PC-9 (cell line): ENCODE data around the gene RNF166. TPM values are rescaled to one million over a fixed set of nuclear protein-coding genes. Genes with fewer than 3 reads are reported as not detected.

ENCODE experiments used
- BruUV-seq: library from RNA; stranded (reverse); fragments of 400-500 nt; replicated peaks from 2 replicates; lab custom pipeline; 2021; lab: Mats Ljungman, UMichigan
- CTCF ChIA-PET: fragments of 300-600 bp; sonication (Branson Sonifier 250); formaldehyde crosslinking; loops from one replicate; lab custom pipeline; 2022; ENCODE audit warnings: antibody characterized with exemption; lab: Charles Lee
- POLR2A ChIA-PET: fragments of 300-600 bp; sonication (Branson Sonifier 250); formaldehyde crosslinking; loops from one replicate; lab custom pipeline; 2022; ENCODE audit warnings: antibody characterized with exemption; ENCODE audit not compliant: unreplicated experiment; lab: Charles Lee
- DNase-seq, 2 experiments: peaks; one replicate each; pipeline versions ENCODE4 v3.0.0 to v3.0.0-alpha.2; 2015 to 2022; ENCODE audit warnings: mixed read lengths in 1 of 2
- H2AFZ ChIP-seq: fragments of 200-600 bp; sonication (generic); 2 replicates; pipeline ENCODE4 v1.8.1; 2017; ENCODE audit warnings: antibody characterized with exemption
- H3F3A ChIP-seq: fragments of 200-600 bp; sonication (generic); 2 replicates; pipeline ENCODE4 v1.8.1; 2017; ENCODE audit warnings: antibody characterized with exemption, mild to moderate bottlenecking, low read depth; ENCODE audit not compliant: insufficient read depth
- H3K27ac ChIP-seq: fragments of 200-600 bp; sonication (generic); 2 replicates; pipeline ENCODE4 v1.6.1; 2016; ENCODE audit warnings: mixed run types
- H3K27me3 ChIP-seq: fragments of 200-600 bp; sonication (generic); 2 replicates; pipeline ENCODE4 v1.6.1; 2016; ENCODE audit warnings: low read depth, mixed run types; ENCODE audit not compliant: insufficient read depth
- H3K36me3 ChIP-seq: fragments of 200-600 bp; sonication (generic); 2 replicates; pipeline ENCODE4 v1.6.1; 2016; ENCODE audit warnings: low read depth, mixed run types
- H3K4me1 ChIP-seq: fragments of 200-600 bp; sonication (generic); replicated peaks from 2 replicates; pipeline ENCODE4 v1.6.1; 2016; ENCODE audit warnings: mixed run types; ENCODE audit not compliant: insufficient read depth
- H3K4me2 ChIP-seq: fragments of 200-600 bp; sonication (generic); 2 replicates; pipeline ENCODE4 v1.6.1; 2017; ENCODE audit warnings: mixed run types
- H3K4me3 ChIP-seq: fragments of 200-600 bp; sonication (generic); 2 replicates; pipeline ENCODE4 v1.6.1; 2016; ENCODE audit warnings: mixed run types
- H3K79me2 ChIP-seq: fragments of 200-600 bp; sonication (generic); 2 replicates; pipeline ENCODE4 v1.6.1; 2017; ENCODE audit warnings: low read depth, mixed run types
- H3K9me2 ChIP-seq: fragments of 200-600 bp; sonication (generic); 2 replicates; pipeline ENCODE4 v1.8.1; 2017; ENCODE audit warnings: mild to moderate bottlenecking; ENCODE audit not compliant: insufficient read depth
- H3K9me3 ChIP-seq: fragments of 200-600 bp; sonication (generic); 2 replicates; pipeline ENCODE4 v1.8.1; 2016; ENCODE audit warnings: low read depth; ENCODE audit not compliant: insufficient read depth
- H4K20me1 ChIP-seq: fragments of 200-600 bp; sonication (generic); 2 replicates; pipeline ENCODE4 v1.8.1; 2017; ENCODE audit not compliant: insufficient read depth
- EZH2 ChIP-seq: fragments of 200-600 bp; sonication (generic); IDR thresholded peaks from 2 replicates; pipeline ENCODE4 v1.8.0; 2017; ENCODE audit warnings: antibody characterized with exemption, low read depth
- intact Hi-C: fragments of 100-400 bp; cut with micrococcal nuclease; formaldehyde crosslinking; loops from one replicate; pipeline ENCODE4 v1.10.0; 2022; ENCODE audit not compliant: unreplicated experiment
- total RNA-seq: library from RNA; stranded (reverse); gene quantifications from 2 replicates; pipeline ENCODE4 v1.2.3, GENCODE V29; 2021
- TF ChIP-seq, protein P1 (sequence below): fragments of 200-600 bp; sonication (generic); conservative IDR thresholded peaks from 2 replicates; pipeline ENCODE4 v1.6.1; 2017; ENCODE audit warnings: mixed run types, antibody characterized with exemption, mild to moderate bottlenecking, moderate library complexity

Gene RNF166
- total RNA-seq, 1 experiment from 2014 or later: 29.4 TPM

GRCh38 chr16:88739977-88740726 lies 33.9 kb upstream of the RNF166 start:
- Histone ChIP-seq H3K4me1 (peaks cover 5% of the 10 kb centered on the region; the same call in 1 of the 2 replicates), H4K20me1 (peaks cover 31% of the 10 kb centered on the region), H3F3A (peaks cover 16% of the 10 kb centered on the region), H3K9me3 (no peaks in the 10 kb centered on the region), H2AFZ (no peak overlapping the region), H3K4me3 (no peak overlapping the region), H3K27me3 (no peaks in the 10 kb centered on the region), H3K79me2 (peaks cover 8% of the 10 kb centered on the region; the same call in 1 of the 2 replicates), H3K27ac (no peak overlapping the region), H3K4me2 (no peak overlapping the region), H3K9me2 (no peaks in the 10 kb centered on the region), H3K36me3 (0 out of 2 replicates have a peak, but pooled peaks cover 3% of the 10 kb centered on the region)
- ChIA-PET CTCF (no interaction called here), POLR2A (no interaction called here)
- TF ChIP-seq EZH2: no peak
- TF ChIP-seq, protein P1, sequence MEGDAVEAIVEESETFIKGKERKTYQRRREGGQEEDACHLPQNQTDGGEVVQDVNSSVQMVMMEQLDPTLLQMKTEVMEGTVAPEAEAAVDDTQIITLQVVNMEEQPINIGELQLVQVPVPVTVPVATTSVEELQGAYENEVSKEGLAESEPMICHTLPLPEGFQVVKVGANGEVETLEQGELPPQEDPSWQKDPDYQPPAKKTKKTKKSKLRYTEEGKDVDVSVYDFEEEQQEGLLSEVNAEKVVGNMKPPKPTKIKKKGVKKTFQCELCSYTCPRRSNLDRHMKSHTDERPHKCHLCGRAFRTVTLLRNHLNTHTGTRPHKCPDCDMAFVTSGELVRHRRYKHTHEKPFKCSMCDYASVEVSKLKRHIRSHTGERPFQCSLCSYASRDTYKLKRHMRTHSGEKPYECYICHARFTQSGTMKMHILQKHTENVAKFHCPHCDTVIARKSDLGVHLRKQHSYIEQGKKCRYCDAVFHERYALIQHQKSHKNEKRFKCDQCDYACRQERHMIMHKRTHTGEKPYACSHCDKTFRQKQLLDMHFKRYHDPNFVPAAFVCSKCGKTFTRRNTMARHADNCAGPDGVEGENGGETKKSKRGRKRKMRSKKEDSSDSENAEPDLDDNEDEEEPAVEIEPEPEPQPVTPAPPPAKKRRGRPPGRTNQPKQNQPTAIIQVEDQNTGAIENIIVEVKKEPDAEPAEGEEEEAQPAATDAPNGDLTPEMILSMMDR: no peak
- intact Hi-C loops: loop anchor here (2.0 to 5.0 kb wide), 3 partner anchors 23 to 427 kb away; partner anchors contain the start of gene CDT1
- no TSS peak for BruUV-seq
- no peak for DNase-seq

GRCh38 chr16:88739139-88739976 lies 33.1 kb upstream of the RNF166 start:
- ChIA-PET CTCF (no interaction called here), POLR2A (no interaction called here)
- TF ChIP-seq, protein P1: no peak
- intact Hi-C loops: loop anchor here (2.0 to 5.0 kb wide), 3 partner anchors 23 to 428 kb away; partner anchors contain the start of gene CDT1
- 0 out of 2 replicates have a peak, but pooled peaks cover 3% of the 10 kb centered on the region for H3K36me3 ChIP-seq
- H3K27ac ChIP-seq: no peak overlapping the region
- H3K27me3 ChIP-seq: no peaks in the 10 kb centered on the region
- no peak overlapping the region for H3K4me3 ChIP-seq
- peaks cover 5% of the 10 kb centered on the region; the same call in 1 of the 2 replicates for H3K4me1 ChIP-seq
- BruUV-seq: no TSS peak
- H3K9me3 ChIP-seq: no peaks in the 10 kb centered on the region
- H3K4me2 ChIP-seq: no peak overlapping the region
- H2AFZ ChIP-seq: no peak overlapping the region
- H3K9me2 ChIP-seq: no peaks in the 10 kb centered on the region
- peaks cover 8% of the 10 kb centered on the region; the same call in 1 of the 2 replicates for H3K79me2 ChIP-seq
- peaks cover 29% of the 10 kb centered on the region for H4K20me1 ChIP-seq
- H3F3A ChIP-seq: peaks cover 16% of the 10 kb centered on the region
- no peak for DNase-seq
